RPMI8226 (cell line): ENCODE measurements around the gene SLC17A4.

Experiments used
- DNase-seq: peaks from one replicate; pipeline ENCODE4 v3.0.0-alpha.2; 2015

Gene SLC17A4

DNA sequence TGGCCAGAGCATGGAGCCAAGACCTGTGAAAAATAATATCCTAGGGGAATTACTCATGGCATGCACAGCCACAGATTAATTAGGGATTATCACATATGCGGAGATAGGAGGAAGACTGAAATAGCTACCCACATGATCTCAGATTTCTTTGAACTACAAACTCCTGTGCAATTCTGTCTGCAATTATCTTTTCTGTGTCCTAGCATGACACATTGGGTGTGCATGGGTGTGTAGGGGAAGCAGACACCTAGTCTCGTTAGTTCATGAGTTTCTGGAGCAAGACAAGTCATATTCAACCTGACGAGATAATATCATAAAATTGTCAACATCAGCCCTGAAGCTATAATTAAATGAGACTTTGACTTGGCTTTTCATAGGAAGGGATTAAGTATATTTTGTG is 3.6 kb upstream of the SLC17A4 start:
- DNase-seq = no peak

DNA sequence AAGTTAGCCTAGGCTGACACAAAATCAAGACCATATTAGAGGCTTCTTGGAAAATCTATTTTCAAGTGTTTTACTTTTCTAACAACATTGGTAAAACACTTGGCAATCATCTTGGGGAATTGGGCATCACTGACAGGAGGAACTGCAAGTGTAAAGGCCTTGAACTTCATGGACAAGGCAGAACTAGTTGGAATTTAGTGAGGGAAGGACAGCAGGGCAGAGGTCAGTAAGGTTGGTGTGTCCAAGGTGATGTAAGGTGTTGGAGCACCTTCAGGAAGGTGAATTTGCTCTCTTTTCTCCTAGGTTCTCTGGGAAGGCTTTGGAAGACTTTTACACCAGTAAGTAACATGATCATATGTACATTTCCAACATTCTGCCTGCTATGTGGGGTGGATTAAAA is 1.5 kb upstream of the SLC17A4 start:
- DNase-seq = no peak

DNA sequence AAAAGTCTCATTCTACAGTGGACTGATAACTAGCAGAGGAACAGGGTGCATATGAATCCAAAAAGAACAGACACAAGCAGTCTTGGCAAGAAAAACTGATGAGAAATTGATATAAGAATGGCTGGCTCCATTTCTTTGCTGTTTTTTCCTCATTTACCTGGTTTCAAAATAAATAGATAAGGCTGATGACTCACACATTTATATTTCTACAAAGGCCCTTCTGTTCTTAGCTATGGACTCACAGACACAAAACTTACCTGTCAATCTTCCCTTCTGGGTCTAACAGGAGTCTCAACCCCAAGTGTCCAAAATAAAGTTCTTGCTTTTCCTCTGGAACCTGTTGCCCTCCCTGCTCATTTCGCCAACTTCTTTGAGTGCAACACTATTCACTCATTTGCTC is 941 bp downstream of the SLC17A4 start:
- no peak for DNase-seq

DNA sequence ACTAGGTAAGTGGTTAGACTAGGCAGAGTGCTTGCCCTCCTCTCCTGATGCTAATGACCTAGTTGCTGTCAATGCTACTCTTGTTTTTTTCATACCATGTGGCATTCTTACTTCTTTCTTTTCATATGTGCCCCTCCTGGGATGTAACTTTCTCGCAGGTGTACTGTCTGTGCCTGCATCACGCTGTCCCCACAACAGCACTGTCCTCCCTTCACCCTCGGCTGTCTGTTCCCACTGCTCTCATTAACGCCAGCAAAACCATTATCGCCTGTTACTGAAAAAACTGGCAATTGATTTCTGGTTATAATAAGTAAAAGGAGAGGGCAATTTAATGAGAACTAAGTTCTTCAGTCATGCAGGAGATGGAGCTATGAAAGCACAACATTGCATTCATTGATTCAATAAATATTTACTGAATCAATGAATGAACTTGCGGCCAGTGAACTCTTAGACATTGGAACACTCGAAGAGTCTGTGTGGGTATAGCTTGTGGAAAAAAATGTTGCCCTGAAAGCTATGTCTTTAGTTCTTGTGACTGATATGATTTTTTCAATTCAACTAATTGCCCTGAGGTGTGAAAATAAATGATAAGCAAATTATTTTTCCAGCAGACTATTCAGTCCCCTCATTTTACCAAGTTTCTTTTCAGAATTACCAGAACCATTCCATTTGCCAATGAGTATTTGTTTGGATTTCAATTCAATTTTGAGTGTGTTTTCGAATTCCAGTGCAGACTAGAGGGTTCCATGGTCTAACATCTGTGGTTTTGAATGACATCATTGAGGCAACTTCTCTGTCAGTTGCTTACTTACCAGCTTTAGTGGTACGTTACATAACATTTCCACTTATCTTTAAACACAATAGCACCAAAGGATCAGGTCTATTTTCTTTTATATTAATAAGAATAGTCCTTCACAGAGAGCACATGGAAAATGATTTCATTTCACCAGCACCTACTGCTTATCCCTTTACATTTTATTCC is 2.1 kb downstream of the SLC17A4 start:
- no peak for DNase-seq

DNA sequence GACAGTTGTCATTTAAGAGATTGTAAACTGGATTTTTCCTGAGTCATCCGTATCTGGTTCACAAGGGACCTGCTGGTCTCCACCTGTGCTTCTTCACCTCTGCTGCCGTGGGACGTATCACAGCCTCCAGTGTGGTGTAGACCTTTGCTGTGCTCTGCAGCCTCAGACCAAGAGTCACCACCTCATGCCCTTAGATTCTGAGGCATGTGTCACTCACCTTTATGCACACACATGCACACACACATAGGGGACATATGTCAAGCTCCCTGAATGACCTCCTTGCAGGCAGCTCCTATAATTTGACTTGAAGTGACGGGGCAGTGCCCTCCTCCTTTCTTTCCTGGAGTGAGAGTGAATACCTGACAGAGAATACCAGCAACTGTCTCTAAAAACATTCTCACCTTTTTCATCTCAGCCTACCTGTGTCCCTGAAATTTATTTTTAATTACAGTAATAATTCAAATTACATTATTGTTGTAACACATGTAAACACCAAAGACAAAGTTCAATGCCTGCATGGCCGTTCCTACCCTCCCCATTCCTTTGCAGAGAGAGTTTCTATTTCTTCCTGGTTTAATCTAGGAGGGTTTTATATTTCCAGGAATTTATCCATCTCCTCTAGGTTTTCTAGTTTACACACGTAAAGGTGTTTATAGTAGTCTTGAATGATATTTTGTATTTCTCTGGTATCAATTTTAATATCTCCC is 3.5 kb downstream of the SLC17A4 start:
- no peak for DNase-seq

DNA sequence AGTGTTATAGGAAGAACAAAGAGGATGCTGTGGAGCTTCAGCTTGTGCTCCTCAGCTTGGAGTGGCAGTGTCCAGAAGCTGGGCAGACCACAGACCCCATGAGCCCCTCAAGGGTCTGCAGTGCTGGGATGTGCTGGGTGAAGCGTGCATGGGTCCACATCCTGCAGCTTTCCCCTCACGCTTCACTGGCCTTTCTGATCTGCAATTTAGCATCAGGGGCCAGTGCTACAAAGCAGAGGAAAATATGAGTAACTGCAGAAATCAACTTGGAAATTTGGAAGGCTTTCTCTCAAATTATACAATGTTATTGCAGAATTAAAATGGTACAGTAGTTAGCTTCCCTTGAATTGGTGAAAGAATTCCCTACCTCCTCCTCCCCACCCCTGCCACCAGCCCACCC is 10.1 kb downstream of the SLC17A4 start:
- DNase-seq = no peak

DNA sequence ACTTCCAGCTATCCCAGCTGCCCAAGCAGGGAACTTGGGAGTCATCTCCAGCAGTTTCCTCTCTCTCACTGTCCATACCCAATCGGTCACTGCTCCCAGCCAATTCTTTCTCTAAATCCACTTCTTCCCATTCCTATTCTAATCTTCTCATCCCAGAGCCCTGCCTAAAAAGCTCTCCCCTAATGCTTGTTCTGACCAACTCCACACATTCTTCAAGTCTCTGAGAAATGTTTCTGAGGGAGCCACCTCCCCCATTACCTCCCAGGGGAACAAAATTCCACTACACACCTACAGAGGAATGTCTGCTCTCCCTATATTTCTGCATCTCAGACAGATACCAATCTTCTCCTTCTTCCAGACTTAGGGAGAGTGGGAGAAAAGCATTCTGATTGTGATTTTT is 14.0 kb downstream of the SLC17A4 start:
- DNase-seq = no peak

DNA sequence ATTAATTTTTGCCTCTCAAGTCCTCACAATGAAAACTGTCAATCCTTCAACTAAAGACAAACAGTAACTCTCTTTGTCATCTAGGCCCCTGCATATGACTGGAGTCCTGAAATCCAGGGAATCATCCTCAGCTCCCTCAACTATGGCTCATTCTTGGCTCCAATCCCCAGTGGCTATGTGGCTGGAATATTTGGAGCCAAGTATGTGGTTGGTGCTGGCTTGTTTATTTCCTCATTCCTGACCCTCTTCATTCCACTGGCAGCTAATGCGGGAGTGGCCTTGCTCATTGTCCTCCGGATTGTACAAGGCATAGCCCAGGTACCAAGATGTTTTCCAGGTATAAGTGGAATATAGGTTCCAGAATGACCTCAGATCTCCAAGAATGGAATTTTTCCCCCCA is 15.4 kb downstream of the SLC17A4 start:
- DNase-seq = no peak

DNA sequence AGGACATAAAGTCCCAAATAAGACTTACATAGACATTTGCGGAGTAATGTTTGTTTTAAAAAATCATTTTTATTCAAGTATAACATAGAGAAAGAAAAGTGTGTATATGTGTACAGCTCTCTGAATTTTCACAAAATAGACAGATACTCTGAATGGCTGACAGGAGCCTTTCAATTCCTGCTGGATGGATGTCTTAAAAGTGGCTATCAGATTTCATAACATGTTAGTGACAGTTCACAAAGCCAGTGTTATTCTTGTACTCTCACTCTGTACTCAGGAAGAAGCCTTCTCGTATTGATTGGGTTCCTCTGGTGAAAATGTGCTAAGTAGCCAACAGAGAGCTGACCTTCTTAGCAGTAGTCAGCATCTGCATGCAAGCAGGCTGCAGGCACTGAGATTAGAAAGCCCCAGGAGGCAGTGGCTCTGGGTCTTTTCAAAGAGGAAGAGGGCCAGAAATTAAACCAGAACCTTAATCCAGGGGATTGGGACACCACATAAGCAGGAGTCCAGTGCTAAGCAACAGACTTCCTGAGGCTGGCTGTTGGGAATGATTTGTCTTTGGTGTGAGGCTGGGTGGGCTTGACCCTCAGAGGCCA is 19.7 kb downstream of the SLC17A4 start:
- DNase-seq = no peak

DNA sequence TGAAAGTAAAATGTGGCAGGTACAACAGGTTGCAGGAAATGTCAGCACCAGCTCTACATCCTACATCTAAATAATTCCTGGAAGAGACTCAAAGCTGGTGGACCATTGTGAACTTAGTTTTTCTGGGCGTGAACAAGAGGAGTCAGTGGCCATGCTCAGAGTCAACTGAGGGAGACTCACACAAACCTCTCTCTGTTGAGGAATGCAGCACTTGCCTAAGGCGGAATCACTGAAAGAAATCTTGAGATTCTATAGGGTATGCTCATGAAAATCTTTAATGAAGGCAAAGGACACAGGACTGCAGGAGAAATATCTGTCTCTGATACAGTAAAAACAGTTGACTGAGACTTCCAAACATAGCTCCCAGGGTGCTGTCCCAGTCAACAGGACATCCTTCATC is 22.5 kb downstream of the SLC17A4 start:
- DNase-seq = no peak

DNA sequence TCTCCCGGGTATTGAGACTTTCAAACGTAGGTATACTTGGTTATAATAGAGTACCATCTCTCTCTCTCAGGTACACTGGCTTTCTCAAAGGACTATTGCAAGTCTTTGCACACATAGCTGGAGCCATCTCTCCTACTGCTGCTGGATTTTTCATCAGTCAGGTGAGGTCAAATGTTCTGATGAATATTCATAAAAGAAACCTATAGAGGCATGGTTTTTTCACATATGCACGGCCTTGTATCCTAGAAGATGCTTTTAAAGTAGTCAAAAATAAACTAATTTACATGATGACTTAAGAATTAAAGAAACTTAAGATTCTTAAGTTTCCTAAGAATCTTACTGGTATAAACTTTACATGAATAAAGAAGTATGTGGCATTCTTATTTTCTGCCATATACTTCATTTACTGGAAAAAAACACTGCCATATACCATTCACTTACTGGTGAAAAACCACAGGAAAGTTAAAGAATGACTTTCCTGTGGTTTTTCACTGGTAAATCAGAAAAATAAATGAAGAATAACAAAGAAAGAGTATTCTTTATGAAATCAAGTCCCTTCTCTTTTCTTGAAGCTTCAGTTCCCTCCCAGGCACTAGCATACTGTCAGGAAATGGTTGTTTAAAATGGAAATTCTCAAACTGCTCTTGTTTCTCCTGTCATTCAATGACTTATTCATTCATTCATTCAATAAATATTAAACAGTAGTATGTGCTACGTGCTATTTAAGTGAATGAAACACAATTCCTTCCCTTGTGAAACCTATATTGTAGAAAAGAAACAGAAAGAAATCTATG is 23.5 kb downstream of the SLC17A4 start:
- DNase-seq = no peak

DNA sequence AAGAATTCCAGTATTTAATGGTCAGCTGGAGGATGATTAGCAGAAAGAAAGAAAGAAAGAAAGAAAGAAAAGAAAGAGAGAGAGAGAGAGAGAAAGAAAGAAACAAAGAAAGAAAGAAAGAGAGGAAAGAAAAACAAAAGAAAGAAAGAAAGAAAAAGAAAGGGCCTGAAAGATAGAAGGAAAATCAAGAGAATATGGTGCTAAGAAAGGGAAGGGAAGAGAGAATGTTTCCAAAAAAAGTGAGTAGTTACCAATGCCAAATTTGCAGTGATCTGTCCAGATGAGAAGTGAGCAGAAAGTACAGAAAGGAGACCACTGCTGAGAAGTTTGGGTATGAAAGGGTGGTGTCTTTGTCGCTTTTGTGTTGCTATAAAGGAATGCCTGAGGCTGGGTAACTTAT is 26.6 kb downstream of the SLC17A4 start:
- DNase-seq = no peak

DNA sequence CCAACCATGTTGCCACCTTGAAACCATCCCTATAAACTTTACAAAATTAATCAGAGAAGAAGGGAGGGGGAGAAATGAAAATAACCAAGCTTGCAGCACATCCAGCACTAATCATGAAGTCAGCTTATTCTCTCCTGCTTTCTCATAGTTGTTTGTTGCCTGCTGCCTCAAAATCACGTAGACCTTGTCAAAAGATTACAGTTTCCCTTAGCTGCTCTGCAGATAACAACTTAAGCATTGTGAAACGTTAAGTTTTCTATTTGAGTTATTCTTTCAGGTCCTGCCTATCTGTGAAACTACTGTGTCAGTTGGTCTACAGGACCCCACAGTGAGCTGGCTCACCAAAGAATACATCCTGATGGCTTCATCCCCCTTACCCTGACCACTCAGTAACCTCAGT is 32.9 kb downstream of the SLC17A4 start:
- DNase-seq = no peak

DNA sequence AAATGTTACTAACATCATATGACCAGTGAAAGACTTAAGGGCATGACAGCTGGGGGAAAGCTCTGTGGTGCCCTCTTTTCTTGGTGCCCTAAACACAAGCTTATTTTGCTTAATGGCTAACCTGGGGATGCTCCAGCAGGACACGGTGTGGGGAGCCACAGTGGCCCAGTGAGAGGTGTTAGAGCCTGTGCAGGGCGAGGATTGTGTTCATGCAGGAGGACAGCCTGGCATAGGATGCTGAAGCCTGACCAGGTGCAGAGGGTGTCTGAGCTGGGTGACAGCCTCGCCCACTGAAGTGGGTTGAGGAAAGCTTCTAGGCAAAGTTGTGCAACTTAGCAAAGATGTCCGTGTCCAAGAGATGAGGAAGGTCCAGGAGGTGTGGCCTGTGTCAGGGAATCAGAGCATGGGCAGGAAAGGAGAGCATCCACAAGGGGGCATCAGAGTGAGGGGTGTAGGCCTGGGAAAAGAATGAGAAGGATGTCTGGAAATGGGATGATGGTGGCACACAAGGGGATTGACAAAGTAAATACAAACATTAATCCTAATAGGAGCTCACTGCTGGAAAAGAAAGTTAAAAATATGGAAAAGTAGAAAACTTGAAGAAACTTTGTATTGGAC is 33.9 kb downstream of the SLC17A4 start:
- peak; percentile 46 for DNase-seq

DNA sequence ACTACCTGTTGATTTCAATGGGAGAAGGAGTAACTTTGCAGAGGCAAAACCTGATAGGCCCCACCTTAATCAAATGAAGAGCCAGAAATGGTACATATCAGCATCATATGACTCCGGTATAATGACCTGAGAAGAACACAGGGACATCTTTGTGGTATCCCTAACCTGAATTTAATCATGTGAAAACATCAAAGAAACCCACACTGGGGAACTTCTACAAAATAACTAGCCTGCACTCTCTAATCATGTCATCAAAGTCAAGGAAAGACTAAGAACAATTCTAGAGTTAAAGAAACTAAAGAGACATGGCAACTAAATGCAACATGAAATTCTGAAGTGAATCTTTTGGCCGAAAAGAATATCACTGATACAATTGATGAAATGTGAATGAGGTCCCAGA is 34.9 kb downstream of the SLC17A4 start:
- DNase-seq = no peak

DNA sequence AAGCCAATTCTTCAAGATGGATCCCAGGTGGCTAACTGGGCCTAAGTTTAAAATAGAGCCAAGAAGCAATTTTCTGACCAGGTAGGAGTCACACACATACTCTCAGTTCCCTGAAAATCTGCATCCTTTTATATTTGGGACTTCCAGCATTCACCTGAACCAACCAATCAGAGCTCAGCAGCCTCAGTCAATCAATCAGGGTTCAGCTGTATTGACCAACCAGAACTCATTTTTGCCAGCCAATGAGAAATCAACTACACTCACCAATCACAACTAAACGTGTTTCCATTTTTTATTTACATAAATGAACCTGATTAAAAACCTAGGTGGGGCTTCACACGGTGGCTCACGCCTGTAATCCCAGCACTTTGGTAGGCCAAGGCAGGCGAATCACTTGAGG is 37.5 kb downstream of the SLC17A4 start:
- no peak for DNase-seq

DNA sequence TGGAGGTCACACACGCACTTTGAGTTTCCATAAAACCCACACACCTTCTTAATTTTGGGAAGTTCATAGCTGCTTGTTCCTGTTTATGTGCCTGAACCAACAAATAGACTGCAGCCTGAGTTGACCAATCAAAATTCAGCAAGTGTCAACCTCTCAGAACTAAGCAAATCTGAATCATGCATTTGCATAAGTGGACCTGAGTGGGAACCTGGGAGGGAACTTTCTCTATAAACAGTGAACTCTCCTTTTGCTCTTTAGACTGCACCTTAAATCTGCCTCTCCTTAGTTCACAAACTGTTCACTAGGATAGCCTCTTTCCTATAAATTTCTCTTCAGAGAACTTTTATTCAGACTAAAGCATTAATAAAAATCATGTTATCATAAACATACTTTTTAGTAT is 39.4 kb downstream of the SLC17A4 start:
- no peak for DNase-seq

DNA sequence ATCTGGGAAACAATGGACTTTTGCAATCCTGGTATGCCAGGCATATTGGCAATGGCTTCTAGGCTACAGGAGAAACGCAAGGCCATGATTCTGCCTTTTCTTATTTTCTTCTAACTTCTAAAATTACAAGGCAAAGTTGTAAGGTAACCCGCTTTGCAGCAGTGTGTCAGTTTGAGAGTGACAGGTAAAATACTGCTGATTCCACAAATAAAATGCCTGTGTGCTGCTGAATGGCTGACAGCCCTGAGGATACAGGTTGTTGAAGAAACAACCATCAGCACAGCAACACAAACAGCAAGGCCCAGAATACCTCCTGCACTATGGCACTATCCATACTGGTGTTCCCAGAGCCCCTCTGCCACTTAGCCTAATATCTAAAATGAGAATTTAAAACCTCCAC is 40.2 kb downstream of the SLC17A4 start:
- no peak for DNase-seq

DNA sequence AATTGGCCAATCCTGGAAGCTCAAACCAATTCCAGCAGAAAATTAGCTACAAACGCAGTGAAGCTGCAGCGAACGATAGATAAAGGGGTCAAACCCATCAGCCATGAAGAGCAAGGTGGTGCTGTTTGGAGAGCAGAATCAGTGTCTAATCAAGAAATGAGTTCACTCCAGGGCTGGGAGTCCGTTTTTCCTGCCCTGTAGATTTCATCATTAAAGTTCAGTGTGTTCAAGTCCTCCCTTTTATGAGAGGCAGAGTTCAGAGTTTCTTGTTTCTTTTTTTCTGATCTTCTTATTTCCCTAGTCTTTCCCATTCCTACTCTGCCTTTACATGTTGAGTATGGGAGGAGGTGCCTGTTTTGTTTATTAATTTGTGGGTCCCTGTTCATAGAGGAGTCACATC is 46.9 kb downstream of the SLC17A4 start:
- DNase-seq = no peak

DNA sequence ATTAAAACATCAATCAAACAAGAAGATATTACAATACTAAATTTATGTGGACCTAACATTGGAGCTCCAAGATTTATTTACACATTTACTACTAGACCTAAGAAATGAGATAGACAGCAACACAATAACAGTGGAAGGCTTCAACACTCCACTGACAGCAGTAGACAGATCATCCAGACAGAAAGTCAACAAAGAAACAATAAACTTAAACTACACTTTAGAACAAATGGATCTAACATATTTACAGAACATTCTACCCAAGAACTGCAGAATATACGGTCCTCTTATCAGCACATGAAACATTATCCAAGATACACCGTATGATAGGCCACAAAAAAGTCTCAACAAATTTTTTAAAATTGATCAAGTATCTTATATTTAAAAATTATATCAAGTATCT is 50.3 kb downstream of the SLC17A4 start:
- no peak for DNase-seq

DNA sequence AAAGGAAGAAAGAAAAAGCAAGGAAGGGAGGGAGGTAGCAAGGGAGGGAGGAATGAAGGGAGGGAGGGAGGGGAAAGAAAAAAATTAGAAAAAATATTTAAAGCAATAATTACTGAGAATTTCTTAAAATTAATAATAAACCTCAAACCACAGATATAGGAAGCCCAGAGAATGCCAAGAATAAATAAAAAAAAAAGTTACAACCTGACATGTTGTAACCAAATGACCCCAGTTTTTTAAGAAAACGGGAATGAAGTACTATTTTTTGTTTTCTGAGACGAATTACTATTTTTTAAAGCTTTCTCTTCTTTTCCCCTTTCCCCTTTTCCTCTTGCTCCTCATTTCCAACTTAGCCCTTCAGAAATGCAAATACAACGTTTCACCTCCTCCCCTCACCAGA is 60.7 kb downstream of the SLC17A4 start:
- no peak for DNase-seq

DNA sequence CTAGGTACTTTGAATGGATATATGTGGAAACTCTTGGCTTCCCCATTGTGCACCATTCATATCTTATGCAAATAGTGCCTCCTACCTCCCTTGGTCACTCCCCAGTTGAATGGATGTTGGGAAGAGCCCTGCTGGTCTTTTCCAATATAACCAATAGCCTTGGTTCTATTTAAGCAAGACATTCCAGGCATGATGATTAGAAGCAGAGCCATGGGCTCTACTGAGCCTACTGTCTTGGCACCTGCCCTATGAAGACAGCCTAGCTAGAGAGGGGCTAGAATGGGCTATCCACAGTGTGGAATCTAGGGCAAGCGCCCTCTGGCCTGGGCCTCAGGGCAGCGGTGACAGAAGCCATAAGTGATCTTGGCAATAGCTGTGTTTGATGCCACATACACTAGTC is 61.7 kb downstream of the SLC17A4 start:
- no peak for DNase-seq

DNA sequence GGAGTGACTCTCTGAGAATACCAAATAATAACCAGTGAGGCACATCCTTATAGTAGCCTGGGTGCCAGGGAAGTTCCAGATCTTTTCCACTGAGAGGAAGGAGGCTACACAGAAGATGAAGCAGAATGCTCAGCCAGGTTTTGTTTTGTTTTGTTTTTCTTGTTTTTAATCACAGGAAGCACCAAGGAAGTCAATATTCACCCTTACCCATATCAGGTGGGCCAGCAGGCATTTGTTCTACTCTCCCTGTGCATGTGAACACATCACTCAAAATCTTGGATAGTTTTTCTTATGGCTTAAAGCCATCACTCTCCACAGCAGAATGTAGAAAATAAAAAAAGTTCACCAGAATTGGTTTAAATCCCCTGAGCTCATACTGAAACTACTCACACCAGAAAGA is 66.8 kb downstream of the SLC17A4 start:
- no peak for DNase-seq
